HFFc6 (cell line): ENCODE data around the gene MACROH2A1. TPM values are rescaled to one million over a fixed set of nuclear protein-coding genes. Genes with fewer than 3 reads are reported as not detected.

Source experiments
- DNase-seq: peaks from one replicate; pipeline ENCODE4 v3.0.0-alpha.2; 2018
- H3K27ac Mint-ChIP-seq: 2 replicates; pipeline ENCODE4 v1.8.0; 2020; ENCODE audit warnings: mild to moderate bottlenecking, mixed read lengths
- H3K27me3 Mint-ChIP-seq: 2 replicates; pipeline ENCODE4 v1.8.0; 2021; ENCODE audit warnings: mild to moderate bottlenecking, moderate library complexity, mixed read lengths; ENCODE audit not compliant: insufficient read depth
- H3K36me3 Mint-ChIP-seq: 2 replicates; pipeline ENCODE4 v1.8.0; 2021; ENCODE audit warnings: low read depth, mixed read lengths
- H3K4me1 Mint-ChIP-seq: 2 replicates; pipeline ENCODE4 v1.8.0; 2020; ENCODE audit warnings: low read depth, mixed read lengths
- H3K4me3 Mint-ChIP-seq: 2 replicates; pipeline ENCODE4 v1.8.0; 2020; ENCODE audit warnings: mild to moderate bottlenecking, moderate library complexity, mixed read lengths
- H3K9me3 Mint-ChIP-seq: 2 replicates; pipeline ENCODE4 v1.8.0; 2020; ENCODE audit warnings: mild to moderate bottlenecking, mixed read lengths
- CTCF ChIP-seq: fragments of 200-600 bp; sonication (generic); IDR thresholded peaks from 2 replicates; pipeline ENCODE4 v1.5.0; 2021; ENCODE audit warnings: antibody characterized with exemption, mild to moderate bottlenecking
- total RNA-seq, 6 experiments: library from RNA; stranded (reverse); fragmentation: NEBNext Ultra II Directional; extraction: Animal tissue kit (Norgen Biotek cat#: 25700); gene quantifications; 2 replicates in 1 of 6; 3 replicates in 5 of 6; pipeline ENCODE4 v1.2.3, GENCODE V29; 2021

Gene MACROH2A1
- total RNA-seq, 6 experiments from 2014 or later, result 116 to 144 (median 127) TPM

- no peak for DNase-seq
- Mint-ChIP-seq H3K27ac (peak overlapping the region; percentile 28; the same call in 1 of the 2 replicates), H3K4me3 (no peak overlapping the region), H3K27me3 (peaks cover 2% of the 10 kb centered on the region), H3K9me3 (no peaks in the 10 kb centered on the region), H3K36me3 (peaks cover 21% of the 10 kb centered on the region), H3K4me1 (peaks cover 44% of the 10 kb centered on the region)
- TF ChIP-seq CTCF, result no peak
These were observed 62.0 kb downstream of the MACROH2A1 start for GRCh38 chr5:135337064-135337463.

GRCh38 chr5:135335031-135335828, 63.8 kb downstream of the MACROH2A1 start:
- DNase-seq, result no peak
- Mint-ChIP-seq H3K9me3 (no peaks in the 10 kb centered on the region), H3K4me1 (peaks cover 53% of the 10 kb centered on the region), H3K27ac (peak overlapping the region; percentile 75; the same call in 1 of the 2 replicates), H3K4me3 (no peak overlapping the region), H3K27me3 (peaks cover 4% of the 10 kb centered on the region), H3K36me3 (peaks cover 11% of the 10 kb centered on the region; the same call in 1 of the 2 replicates)
- no peak for TF ChIP-seq CTCF

GRCh38 chr5:135333732-135334515, 65.1 kb downstream of the MACROH2A1 start:
- TF ChIP-seq CTCF, result no peak
- Mint-ChIP-seq H3K27ac (peak overlapping the region; percentile 75), H3K4me1 (peaks cover 63% of the 10 kb centered on the region), H3K27me3 (peaks cover 4% of the 10 kb centered on the region), H3K4me3 (no peak overlapping the region), H3K9me3 (no peaks in the 10 kb centered on the region), H3K36me3 (peaks cover 7% of the 10 kb centered on the region; the same call in 1 of the 2 replicates)
- DNase-seq, result no peak

- H3K27me3 Mint-ChIP-seq, result peaks cover 4% of the 10 kb centered on the region
- DNase-seq, result peak; percentile 68
- TF ChIP-seq CTCF, result peak; percentile 85
- peaks cover 63% of the 10 kb centered on the region for H3K4me1 Mint-ChIP-seq
- H3K4me3 Mint-ChIP-seq, result no peak overlapping the region
- peaks cover 6% of the 10 kb centered on the region; the same call in 1 of the 2 replicates for H3K36me3 Mint-ChIP-seq
- H3K27ac Mint-ChIP-seq, result no peak overlapping the region
- no peaks in the 10 kb centered on the region for H3K9me3 Mint-ChIP-seq
These were observed 66.4 kb downstream of the MACROH2A1 start for GRCh38 chr5:135332519-135333150.

GRCh38 chr5:135331612-135332011, 67.4 kb downstream of the MACROH2A1 start:
- peaks cover 4% of the 10 kb centered on the region for H3K27me3 Mint-ChIP-seq

More at GRCh38 chr5:135331612-135332011, 67.4 kb downstream of the MACROH2A1 start:
- no peak for TF ChIP-seq CTCF
- Mint-ChIP-seq H3K27ac (no peak overlapping the region), H3K4me3 (no peak overlapping the region), H3K36me3 (peaks cover 6% of the 10 kb centered on the region; the same call in 1 of the 2 replicates), H3K9me3 (no peaks in the 10 kb centered on the region), H3K4me1 (peaks cover 54% of the 10 kb centered on the region)
- no peak for DNase-seq
